ENCODE data around the gene RUFY3. TPM values are rescaled to one million over a fixed set of nuclear protein-coding genes. Genes with fewer than 3 reads are reported as not detected.

Gene RUFY3
- total and polyA plus RNA-seq, 12 donors, result 41.8 to 141 (median 85.4) TPM

DNA sequence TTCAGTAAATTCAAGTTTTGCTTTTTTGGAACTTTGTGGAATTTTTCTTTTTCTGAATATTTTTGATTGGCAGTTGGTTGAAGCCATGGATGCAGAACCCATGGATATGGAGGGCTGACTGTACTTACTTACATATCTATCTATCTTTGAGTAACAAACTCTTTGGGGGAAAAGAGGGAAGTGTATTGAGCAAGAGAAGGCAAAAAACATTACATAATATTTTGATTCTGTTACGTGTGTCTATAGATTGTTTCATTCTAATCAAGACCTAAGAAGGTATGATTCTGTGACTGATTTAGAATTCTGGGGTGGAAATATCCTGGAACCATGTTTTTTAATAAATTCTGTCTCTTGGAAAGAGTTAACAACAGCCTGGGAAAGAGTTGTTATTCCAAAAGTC lies 86.4 kb downstream of the RUFY3 start:
- no peak for DNase-seq
- intact Hi-C loops (cut with DNase I), result no loop called here
- Histone ChIP-seq H3K9me3 (replicated peaks in 1 of 3) (no peaks in the 10 kb centered on the region), H3K4me1 (replicated peaks in 1 of 2) (no peaks in the 10 kb centered on the region), H3K27me3 (no peaks in the 10 kb centered on the region), H3K4me3 (no peak overlapping the region), H3K27ac (no peak overlapping the region), H3K36me3 (replicated peaks in 1 of 2) (peaks cover 0 to 13% of the 10 kb centered on the region in 2 donors)
- no peak for TF ChIP-seq POLR2A (IDR thresholded peaks at IDR 0.05)
- TF ChIP-seq CTCF (IDR thresholded peaks at IDR 0.05), result no peak
- 74 to 87% (median 81%) methylated on average over 1 of the region's 1 CpG for WGBS, 4 donors

- no peaks in the 10 kb centered on the region for H3K9me3 ChIP-seq (replicated peaks in 1 of 3)
- no peak for TF ChIP-seq POLR2A (IDR thresholded peaks at IDR 0.05)
- no peak for TF ChIP-seq CTCF (IDR thresholded peaks at IDR 0.05)
- no peak overlapping the region for H3K27ac ChIP-seq
- intact Hi-C loops (cut with DNase I), result no loop called here
- H3K27me3 ChIP-seq, result no peaks in the 10 kb centered on the region
- WGBS, 4 donors, result 93 to 100% (median 96%) methylated on average over 1 of the region's 1 CpG
- H3K4me3 ChIP-seq, result no peak overlapping the region
- H3K36me3 ChIP-seq (replicated peaks in 1 of 2), result peaks cover 0 to 27% of the 10 kb centered on the region in 2 donors
- no peaks in the 10 kb centered on the region for H3K4me1 ChIP-seq (replicated peaks in 1 of 2)
- DNase-seq, result no peak
These were observed 93.6 kb downstream of the RUFY3 start for GRCh38 chr4:70815370-70815769.

DNA sequence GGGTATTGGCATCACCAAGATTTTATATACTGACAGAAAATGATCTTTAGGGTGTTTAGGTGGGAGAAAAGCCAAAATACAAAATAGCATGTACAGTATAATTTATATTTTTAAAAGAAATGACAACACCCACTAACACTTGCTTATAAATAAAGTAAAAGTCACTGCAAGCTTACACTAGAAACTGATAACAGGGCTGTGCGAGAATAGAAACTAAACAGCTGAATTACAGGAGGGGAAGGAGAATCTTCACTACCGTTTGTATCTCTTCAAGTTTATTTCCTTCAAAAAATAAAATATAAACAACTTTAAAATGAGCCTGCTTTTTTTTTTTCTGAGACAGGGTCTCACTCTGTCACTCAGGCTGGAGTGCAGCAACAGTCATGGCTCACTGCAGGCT lies 95.1 kb downstream of the RUFY3 start:
- H3K4me3 ChIP-seq, result no peak overlapping the region
- WGBS, 4 donors, result 46 to 49% (median 47%) methylated on average over 2 of the region's 2 CpGs
- intact Hi-C loops (cut with DNase I), result no loop called here

DNA sequence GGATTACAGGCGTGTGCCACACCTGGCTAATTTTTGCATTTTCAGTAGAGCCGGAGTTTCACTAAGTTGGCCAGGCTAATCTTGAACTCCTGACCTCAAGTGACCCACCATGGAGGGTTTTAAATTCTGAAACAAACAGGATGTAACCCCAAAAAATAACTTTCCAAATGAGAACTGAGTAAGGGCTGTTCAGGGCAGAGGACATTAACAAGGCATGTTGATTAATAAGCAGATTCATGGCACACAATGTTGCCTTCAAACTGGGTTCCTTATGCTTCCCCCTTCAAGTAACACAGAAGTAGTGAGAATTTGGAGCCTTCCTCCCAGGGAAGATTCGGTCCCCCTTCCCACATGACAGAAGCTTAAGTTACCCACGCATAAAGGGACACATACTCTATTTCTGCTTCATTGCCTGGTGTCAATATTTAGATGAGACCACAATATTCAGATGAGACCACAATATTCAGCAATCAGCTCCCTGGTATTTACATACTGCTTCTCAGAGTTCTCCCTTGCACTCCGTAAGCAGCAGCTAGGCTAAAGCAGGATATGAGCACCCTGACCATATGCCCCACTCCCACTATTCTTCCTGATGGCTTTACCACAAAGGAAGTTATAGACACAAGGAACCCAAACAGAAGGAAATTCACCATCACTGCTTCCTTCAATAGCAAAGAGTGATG lies 96.5 kb downstream of the RUFY3 start:
- TF ChIP-seq CTCF (IDR thresholded peaks at IDR 0.05) (no peak), POLR2A (IDR thresholded peaks at IDR 0.05) (no peak)
- Histone ChIP-seq H3K27me3 (no peaks in the 10 kb centered on the region), H3K36me3 (replicated peaks in 1 of 2) (peaks cover 0 to 56% of the 10 kb centered on the region in 2 donors), H3K4me3 (no peak overlapping the region), H3K4me1 (replicated peaks in 1 of 2) (no peaks in the 10 kb centered on the region), H3K27ac (no peak overlapping the region), H3K9me3 (replicated peaks in 1 of 3) (no peaks in the 10 kb centered on the region)
- no peak for DNase-seq
- WGBS, 4 donors, result 80 to 89% (median 83%) methylated on average over 5 of the region's 5 CpGs
- intact Hi-C loops (cut with DNase I), result no loop called here

More for the DNA sequence above, 95.1 kb downstream of the RUFY3 start:
- Histone ChIP-seq H3K4me1 (replicated peaks in 1 of 2) (no peaks in the 10 kb centered on the region), H3K27me3 (no peaks in the 10 kb centered on the region), H3K9me3 (replicated peaks in 1 of 3) (no peaks in the 10 kb centered on the region), H3K27ac (no peak overlapping the region), H3K36me3 (replicated peaks in 1 of 2) (peaks cover 0 to 42% of the 10 kb centered on the region in 2 donors)
- no peak for DNase-seq
- no peak for TF ChIP-seq POLR2A (IDR thresholded peaks at IDR 0.05)

DNA sequence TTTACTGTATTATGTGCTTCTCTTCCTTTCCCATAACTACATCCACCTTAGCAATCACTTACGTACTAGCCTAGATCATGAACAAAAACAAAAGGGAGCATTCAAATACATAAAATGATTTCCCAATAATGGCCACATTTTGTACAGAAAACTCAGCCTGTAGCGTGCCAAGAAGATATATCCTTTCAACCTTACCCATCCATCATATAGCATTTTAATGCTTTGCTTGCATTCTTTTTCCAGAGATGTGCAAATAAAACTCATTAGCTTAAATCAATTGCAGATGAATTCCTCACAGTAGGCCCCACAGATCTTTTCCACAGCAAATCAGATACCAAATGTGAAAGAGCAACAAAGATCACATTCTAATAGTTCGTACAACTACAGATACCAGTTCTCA lies 97.2 kb downstream of the RUFY3 start:
- Histone ChIP-seq H3K4me3 (no peak overlapping the region), H3K4me1 (replicated peaks in 1 of 2) (no peaks in the 10 kb centered on the region), H3K27ac (no peak overlapping the region), H3K9me3 (replicated peaks in 1 of 3) (no peaks in the 10 kb centered on the region), H3K36me3 (replicated peaks in 1 of 2) (peaks cover 0 to 60% of the 10 kb centered on the region in 2 donors), H3K27me3 (no peaks in the 10 kb centered on the region)
- WGBS, 4 donors, result 87 to 97% (median 88%) methylated on average over 3 of the region's 3 CpGs
- DNase-seq, result no peak
- no peak for TF ChIP-seq CTCF (IDR thresholded peaks at IDR 0.05)
- TF ChIP-seq POLR2A (IDR thresholded peaks at IDR 0.05), result no peak
- intact Hi-C loops (cut with DNase I), result no loop called here

Data from adrenal gland (tissue), 12 donors.